GM18526 (cell line): ENCODE data around the gene B4GALT6.
A peak's percentile ranks its signal among the peaks of the same experiment; 100 is the strongest.

ENCODE experiments used
- POLR2A ChIP-seq: IDR thresholded peaks from 3 replicates; pipeline ENCODE4 v1.6.1; 2011; ENCODE audit not compliant: insufficient read length; ENCODE audit errors: extremely low read depth

Gene B4GALT6

DNA sequence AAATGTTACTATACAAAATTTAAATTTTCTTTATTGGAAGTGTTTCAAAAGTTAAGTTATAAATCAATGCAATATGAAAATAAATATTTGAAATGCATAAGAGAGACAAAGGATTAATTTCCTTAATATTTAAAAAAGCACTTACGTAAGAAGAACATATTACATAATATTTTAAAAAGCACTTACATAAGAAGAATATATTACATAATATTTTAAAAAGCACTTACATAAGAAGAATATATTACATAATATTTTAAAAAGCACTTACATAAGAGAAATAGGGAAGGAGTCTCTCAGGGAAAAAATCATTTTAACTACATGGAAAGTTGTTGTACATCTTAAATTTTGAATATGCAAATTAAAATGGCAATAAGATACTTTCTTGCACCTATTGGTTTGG lies 17.4 kb upstream of the B4GALT6 start:
- TF ChIP-seq POLR2A, result no peak

DNA sequence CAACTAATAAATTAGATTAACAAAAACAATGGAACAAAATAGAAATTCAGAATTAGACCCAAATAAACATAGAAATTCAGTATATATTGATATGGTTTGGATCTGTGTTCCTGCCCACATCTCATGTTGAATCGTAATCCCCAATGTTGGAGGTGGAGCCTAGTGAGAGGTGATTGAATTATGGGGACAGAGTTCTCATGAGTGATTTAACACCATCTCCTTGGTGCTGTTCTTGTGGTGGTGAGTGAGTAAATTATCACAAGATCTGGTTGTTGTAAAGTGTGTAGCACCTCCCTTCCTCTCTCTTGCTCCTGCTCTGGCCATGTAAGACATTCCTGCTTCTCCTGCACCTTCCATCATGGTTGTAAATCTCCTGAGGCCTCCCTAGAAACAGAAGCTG lies 16.6 kb upstream of the B4GALT6 start:
- TF ChIP-seq POLR2A, result no peak

DNA sequence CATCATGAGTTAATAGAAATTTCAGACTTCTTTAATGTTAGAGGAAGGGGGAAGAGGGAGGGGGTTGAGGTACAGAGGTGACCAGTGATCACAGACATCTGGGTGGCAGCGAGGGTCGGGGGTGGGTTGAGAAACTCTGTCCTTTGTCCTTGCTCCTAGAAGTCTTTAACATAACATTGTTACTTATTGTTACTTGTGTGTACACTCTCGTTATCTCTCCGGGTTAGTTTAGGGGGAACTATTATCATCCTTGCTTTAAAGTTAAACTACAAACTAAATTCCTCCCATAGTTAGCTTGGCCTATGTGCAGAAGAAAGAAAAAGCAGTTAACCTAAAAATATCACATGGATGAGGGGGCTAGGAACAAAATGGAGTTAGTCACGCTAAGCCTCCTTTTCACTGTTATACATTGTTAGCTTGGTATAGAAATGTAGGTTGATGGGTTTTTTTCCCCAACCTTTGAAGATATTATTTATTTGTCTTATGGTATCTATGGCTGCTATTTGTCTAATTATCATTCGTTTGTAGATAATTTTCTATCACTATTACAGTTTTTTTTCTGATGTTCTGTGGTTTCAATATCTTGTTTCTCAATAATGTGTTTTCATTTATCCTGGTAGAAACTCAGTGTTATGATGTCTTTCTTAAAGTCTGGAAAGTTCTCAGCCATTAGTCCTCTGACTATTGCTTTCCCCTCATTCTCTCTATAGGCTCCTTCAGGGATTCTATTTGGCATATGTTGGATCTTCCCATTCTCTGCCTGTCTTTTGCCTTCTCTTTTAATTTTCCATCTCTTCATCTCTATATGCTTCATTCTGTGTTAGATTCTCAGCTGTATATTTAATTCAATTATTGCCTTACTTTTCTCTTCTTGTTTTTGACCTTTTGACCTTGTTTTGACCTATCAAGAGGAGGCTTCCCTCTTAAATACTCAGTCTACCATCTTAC lies 13.2 kb upstream of the B4GALT6 start:
- TF ChIP-seq POLR2A, result no peak

DNA sequence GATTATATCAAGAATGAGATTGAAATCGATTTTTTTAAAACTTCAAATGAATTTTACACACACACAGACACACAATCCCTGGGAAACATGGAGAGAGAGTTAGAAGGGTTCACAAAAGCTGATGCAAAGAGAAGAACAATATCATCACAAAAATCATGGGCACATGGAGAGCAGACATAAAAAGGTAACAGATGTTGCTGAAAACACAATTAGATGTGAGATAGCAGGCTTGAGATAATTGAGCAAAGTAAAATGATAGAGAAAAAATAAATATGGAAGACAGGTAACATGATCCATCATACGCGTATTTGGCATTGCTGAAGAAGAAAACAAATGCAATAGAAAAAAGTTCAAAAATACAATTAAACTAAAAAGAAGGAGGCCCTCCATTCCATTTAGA lies 11.6 kb upstream of the B4GALT6 start:
- no peak for TF ChIP-seq POLR2A

DNA sequence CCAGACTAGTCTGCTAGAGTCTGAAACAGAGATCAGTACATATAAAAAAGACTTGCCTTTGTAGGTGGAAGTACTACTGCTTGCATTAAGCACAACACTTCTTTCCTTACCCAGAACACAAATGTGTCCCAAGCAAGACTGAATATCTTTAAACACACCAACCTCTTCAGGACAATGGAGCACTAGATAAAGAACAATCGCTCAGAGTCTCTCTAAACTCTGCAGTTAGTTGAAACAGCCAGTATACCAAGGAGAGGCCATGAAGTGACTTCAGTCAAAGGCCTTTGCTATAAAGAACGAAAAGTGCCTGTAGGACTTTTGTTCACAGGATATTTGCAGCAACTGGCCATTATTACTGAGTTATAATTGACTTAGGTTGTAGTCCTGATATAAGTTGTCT lies 9.9 kb upstream of the B4GALT6 start:
- no peak for TF ChIP-seq POLR2A

DNA sequence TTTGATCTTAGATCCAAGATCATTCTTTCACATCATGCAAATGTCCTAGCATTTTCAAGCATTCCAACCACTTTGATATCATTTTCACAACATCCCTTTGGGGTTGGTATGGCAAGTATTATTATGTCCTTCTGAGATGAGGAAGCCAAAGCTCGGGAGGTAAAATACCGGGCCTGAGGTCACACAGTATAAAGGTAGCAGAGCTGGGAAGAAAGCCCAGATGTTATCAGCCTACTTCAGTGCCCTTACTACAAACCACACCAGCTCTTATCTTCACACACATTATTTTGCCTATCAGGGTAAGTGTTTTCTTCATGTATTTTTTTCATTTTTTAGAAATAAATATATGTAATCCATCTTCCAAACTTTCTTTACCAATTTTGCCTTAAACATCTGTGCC lies 4.2 kb upstream of the B4GALT6 start:
- TF ChIP-seq POLR2A, result no peak

DNA sequence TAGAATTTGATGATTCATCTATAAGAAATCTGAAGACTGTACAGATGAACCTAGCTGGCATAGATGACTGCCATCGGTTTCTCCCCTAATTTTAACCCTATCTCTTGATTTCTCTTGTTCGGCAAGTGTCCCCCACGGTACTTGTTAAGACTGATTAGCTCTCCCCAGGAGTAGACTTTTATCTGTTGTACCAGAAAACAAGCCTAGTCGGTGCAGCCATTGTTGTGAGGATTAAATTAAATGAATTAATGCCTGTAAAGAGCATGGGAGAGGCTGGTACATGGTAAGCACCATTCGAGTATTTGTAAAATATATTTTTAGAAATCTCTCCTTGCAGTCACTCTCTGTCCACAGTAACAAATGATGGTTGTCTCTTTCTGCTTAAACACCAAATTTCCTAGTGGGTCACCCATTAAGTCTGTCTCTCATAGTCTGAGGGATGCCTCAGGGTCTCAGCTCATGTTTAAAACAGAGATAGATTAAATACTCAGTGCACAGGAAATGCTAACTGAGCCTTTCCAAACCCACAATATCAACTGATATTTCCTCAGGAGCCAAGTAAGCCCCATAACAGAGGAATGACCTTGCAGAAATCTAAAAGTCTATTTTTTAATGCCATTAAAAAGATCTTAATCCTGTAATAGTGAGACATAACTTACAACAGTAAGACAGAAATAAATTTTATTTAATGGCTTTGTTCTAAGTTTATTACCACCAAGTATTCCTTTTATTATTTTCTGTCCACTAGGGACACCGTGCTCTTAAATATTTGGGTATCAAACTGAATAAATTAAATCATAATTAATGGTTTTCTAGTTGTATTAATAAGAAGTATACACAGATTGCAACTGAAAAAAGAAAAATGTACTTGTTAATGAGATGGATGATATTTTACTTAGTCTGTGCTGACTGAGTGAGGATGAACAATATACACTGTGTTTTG lies 2.9 kb upstream of the B4GALT6 start:
- TF ChIP-seq POLR2A, result no peak

DNA sequence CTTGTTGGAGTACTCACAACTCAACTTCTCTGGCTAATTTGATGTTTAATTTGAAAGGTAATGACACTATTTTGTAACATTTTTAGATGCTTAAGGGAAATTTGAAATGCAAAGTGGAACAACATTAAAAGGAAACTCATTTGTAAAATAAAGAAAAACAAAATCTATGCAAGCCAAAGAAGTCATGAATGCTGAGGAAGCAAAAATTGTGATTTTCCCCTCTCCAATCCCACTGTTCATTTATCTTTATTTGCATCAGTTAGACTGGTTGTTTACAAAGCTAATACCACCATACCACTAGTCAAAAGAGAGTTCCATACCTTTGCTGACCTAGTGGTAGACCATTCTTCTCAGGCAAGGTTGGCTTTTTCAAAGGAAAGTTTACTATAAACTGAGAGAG lies 2.2 kb upstream of the B4GALT6 start:
- no peak for TF ChIP-seq POLR2A

DNA sequence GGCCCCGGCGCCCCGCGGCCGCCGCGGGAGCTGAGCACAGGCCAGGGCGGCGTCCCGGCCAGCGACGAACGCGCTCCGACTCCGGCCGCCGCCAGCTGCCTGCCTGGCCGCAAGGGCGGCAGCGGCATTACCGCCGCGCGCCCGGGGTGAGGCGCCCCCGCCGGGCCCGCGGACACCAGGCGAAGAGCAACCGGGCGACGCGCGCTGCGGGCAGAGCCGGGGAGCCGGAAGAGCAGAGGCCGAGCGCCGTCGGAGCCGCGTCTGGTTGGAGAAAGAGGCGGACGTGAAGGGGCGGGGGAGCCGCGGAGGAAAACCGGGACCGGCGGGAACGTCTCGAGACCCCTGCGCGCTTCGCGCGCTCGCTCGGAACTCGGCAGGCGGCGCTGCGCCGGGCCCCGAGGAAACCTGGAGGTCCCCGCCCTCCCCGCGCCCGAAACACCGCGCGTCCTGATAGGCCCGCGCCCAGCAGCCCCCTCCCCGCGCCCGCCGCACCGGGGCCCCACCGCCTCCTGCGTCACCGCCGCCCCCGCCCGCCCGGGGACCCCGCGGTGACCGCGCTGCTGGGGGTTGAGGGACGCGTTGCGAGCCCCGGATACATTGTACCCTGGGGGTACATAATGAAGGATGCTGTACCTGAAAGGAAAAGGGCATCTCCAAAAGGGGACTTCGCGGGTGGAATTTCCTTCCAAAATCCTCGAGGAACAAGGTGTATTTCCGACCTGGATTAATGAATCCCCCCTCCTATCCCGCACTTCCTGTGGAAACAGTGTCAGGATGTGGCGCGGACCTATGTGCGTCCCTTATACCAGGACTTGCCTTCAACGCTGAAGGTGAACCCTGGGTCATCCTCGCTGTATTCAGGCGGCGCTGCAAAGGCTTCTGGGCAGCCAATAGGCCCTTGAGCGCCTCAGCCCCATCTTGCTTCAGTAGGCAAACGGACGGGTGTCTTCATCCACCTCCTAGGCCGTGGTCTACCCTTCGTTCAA lies 1.0 kb upstream of the B4GALT6 start:
- TF ChIP-seq POLR2A, result peak; percentile 47

DNA sequence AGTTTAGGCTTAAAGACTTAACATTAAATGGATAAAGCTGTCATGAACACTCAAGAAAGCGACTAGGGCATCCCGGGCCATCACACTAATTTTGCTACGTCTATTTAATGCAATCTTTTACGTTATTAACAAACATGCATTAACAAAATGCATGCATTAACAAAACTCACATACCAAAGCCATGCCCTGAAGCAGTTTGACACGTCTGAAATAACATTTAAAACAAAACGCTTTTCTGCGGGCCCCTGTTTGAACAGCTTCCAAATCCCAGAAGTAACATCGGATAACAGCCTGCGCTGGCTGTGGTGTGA lies 458 bp downstream of the B4GALT6 start:
- no peak for TF ChIP-seq POLR2A

DNA sequence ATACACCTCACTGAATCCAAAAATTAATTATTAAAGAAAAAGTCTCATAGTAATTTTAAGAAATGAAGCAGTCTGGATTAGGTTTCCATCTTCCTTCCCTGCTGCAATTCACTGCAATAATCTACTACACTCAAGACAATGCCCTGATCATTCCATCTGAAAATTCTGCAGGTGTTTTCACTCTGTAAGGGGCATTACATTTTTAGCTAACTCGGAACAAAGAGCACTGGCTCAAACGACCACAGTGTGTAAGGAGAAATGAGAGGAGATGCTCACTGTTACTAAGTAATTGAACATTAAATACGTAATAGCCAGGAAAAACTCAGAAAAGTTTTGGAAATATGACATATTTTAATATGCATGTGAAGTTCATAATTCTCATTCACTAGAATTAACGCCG lies 1.3 kb downstream of the B4GALT6 start:
- TF ChIP-seq POLR2A, result no peak

DNA sequence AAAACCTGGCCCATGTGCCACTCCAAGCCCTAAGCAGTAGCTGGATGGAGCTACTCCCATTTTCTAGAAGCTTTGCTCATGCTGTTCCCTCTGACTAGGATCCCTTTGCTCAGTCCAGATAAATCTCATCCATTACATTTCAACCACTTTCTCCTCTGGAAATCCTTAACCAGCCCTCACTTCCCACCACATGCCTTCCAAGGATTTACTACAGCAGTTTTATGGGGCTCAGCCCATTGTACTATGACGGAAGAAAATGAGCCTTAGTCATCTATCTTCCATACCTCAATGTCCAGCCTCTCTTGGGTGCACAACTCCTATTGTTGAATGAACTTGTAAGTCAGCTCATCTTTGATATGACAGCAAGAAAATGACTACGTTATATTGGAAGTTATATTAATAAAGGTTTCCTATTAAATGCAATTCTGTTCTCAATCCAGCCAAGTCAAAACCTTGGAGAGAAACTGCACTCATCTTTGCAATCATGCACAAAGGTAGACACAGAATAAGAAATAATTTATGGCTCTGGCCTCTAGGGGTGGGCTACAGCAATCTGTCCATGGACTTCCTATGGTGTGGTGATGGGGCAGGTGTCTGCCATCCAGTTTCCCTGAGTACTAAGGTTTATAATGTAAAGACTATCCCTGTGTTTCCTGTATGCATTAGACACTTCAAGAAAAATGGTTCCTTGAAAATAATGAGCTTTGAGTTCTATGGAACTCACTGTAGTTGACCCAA lies 3.4 kb downstream of the B4GALT6 start:
- no peak for TF ChIP-seq POLR2A

DNA sequence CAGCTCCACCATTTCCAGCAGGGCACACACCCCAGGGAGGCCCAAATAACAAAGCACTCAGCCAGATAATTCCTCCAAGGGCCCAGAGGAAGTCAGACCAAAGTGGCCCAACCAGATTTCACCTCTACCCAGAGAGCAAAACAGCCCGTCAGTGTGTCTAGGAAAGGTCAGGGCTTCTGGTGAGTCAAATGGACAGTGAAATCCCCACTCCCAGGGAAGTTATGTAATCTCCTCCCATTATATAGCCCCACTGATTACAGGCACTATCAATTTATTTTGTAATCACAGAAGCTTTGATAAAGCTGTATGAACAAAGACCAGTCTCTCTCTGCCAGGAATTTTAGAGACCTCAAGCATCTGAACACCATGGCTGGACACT lies 4.0 kb downstream of the B4GALT6 start:
- no peak for TF ChIP-seq POLR2A

DNA sequence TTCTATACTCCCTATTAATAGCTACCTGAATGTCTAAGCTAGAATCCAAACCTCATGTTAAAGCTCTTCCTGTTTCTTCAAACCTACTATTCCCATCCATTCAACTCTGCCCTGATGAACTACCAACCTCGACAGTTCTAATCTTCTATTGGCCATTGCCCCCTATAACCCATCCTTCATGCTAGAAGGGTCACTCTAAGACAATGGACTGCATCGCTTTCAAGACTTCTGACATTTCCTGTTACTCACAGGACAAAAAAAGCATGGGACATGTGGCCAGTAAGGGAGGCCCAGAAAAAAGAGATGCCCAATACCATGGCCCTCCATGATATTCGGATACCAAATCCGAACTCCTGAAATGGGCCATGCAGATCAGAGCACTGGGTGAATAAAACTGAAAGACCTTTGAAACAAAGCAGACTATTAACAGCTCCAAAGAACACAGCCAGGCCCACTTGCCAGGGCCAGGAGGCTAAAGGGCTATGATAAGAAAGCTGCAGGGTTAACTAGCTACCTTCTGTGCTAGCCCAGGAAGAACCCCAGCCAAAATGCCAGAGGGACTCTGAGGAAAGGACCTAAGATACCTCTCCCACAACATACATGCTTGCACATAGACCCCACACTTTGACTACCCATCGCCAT lies 4.5 kb downstream of the B4GALT6 start:
- no peak for TF ChIP-seq POLR2A
